C4-2B (cell line): ENCODE data around the gene MARCHF5.
"Not testable (repeated sequence)": the region's sequence is repeated elsewhere in the genome, so short reads cannot be mapped to it uniquely, and the experiment has no call there.

Experiments
- H3K27ac ChIP-seq: fragments of 450-650 bp; 2 replicates; pipeline ENCODE4 v1.5.1; 2017
- ZFX ChIP-seq: fragments of 450-650 bp; IDR thresholded peaks from 2 replicates; pipeline ENCODE4 v1.6.1; 2017
- TF ChIP-seq, protein P1 (sequence below): fragments of 450-650 bp; conservative IDR thresholded peaks from 2 replicates; pipeline ENCODE4 v1.5.1; 2017; ENCODE audit warnings: mild to moderate bottlenecking

Gene MARCHF5

DNA sequence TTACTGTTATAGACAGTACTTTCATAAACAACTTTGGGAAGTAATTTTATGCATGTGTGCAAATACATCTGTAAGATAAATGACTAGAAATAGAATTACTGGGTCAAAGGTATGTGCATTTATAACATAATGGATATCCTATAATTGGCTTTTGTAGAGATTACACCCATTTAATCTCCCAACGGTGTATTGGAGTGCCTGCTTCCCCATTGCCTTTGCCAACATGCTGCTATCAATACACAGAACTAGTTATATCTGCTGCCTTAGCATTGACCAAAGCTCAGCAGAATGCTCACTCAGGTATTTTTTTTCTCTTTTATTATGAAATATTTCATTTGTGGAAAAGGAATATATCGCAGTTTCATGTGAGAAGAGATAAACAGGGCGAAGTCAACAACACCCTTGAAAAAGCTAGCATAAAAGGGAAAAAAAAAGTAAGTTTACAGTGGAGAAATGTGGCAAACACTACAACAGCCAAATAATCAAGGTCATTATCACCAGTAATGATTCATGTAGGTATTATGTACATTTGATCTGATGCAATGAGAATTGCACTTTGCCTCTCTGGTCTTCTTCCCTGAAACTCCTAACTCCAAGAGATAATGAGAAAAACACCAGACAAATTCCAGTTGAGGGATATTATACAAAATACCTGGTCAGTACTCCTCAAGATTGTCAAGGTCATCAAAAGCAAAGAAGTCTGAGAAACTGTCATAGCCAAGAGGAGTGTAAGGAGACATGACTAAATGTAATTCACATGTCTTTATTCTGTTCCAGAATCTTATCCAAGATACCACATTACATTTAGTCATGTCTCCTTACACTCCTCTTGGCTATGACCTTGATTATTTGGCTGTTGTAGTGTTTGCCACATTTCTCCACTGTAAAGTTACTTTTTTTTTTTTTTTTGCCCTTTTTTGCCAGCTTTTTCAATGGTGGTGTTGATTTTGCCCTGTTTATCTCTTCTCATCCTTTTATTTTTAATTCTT is 36.8 kb downstream of the MARCHF5 start:
- no peak overlapping the region for H3K27ac ChIP-seq
- no peak for TF ChIP-seq ZFX
- TF ChIP-seq, protein P1, sequence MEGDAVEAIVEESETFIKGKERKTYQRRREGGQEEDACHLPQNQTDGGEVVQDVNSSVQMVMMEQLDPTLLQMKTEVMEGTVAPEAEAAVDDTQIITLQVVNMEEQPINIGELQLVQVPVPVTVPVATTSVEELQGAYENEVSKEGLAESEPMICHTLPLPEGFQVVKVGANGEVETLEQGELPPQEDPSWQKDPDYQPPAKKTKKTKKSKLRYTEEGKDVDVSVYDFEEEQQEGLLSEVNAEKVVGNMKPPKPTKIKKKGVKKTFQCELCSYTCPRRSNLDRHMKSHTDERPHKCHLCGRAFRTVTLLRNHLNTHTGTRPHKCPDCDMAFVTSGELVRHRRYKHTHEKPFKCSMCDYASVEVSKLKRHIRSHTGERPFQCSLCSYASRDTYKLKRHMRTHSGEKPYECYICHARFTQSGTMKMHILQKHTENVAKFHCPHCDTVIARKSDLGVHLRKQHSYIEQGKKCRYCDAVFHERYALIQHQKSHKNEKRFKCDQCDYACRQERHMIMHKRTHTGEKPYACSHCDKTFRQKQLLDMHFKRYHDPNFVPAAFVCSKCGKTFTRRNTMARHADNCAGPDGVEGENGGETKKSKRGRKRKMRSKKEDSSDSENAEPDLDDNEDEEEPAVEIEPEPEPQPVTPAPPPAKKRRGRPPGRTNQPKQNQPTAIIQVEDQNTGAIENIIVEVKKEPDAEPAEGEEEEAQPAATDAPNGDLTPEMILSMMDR: no peak

DNA sequence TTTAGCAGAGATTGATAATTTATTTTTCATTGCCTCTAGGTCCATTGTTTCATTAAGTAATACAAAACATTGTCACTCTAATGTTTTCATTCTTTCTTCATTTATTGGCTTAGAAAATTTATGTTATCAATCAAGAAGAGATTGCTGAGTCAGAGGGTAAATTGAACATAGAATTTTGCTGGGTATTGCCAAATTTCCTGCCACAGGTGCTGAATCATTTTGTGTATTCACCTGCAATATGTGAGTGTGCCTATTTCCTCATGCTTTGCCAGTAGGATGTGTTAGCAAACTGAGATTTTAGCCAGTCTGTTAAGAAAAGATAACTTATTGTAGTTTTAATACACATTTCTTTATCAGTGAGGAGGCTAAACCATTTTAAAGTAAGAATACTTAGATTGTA is 38.0 kb downstream of the MARCHF5 start:
- H3K27ac ChIP-seq: no peak overlapping the region
- no peak for TF ChIP-seq ZFX
- TF ChIP-seq, protein P1: no peak

DNA sequence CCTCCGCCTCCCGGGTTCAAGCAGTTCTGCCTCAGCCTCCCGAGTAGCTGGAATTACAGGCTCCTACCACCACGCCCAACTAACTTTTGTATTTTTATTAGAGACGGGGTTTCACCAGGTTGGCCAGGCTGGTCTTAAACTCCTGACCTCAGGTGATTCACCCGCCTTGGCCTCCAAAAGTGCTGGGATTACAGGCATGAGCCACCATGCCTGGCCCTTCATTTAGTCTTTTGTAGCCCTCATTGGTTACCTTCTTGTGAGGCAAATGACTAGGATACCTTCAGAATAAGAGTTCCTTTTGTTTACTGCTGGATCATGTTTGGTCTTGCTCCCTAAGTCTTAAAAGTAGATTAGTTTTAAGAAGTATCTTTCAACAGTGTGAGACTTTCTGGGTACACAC is 39.0 kb downstream of the MARCHF5 start:
- H3K27ac ChIP-seq: peak overlapping the region; percentile 28; the same call in 1 of the 2 replicates

DNA sequence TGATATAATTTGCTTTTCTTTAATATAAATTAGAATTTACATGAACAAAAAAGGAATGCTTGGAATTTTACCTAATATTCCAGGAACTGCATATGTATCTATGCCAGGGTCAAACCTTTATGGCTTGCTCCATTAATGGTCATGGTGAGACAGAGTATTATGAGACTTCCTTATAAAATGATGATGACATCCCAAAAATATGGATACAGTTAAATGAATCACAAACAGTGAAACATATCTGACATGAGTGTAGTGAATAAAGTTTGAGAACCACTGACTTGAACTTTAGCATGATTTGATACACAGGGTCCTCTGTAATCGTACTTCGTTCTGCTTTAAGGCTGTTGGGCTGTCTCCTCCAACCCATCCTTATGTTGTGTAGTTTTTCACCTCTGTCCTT is 51.8 kb downstream of the MARCHF5 start:
- H3K27ac ChIP-seq: no peak overlapping the region
- TF ChIP-seq, protein P1: no peak
- TF ChIP-seq ZFX: no peak

DNA sequence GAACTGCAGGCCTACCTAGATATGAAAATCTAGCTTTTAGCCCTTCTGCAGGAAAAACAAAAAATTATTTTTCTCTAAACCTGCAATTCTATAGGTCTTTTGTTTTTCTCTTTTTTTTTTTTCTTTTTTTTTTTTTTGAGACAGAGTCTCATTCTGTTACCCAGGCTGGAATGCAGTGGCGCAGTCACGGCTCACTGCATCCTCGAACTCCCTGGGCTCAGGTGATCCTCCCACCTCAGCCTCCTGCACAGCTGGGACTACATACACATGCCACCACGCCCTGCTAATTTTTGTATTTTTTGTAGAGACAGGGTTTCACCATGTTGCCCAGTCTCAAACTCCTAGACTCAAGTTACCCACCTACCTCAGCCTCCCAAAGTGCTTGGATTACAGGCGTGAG is 54.6 kb downstream of the MARCHF5 start:
- not testable (repeated sequence) for H3K27ac ChIP-seq

DNA sequence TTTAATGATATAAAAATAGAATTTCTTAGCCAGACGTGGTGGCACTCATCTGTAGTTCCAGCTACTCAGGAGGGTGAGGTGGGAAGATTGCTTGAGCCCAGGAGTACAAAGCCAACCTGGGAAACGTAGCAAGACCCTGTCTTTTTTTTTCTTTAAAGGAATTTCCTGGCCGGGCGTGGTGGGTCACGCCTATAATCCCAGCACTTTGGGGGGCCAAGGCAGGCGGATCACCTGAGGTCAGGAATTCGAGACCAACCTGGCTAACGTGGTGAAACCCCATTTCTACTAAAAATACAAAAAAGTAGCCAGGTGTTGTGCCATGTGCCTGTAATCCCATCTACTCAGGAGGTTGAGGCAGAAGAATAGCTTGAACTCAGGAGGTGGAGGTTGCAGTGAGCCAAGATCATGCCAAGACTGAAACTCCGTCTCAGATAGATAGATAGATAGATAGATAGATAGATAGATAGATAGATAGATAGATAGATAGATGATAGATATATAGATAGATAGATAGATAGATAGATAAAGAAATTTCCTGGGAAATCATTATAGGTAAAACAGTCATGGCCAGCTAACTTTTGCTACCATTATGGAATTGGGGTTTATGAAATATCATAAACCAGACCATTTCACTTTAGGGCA is 56.2 kb downstream of the MARCHF5 start:
- H3K27ac ChIP-seq: not testable (repeated sequence)

DNA sequence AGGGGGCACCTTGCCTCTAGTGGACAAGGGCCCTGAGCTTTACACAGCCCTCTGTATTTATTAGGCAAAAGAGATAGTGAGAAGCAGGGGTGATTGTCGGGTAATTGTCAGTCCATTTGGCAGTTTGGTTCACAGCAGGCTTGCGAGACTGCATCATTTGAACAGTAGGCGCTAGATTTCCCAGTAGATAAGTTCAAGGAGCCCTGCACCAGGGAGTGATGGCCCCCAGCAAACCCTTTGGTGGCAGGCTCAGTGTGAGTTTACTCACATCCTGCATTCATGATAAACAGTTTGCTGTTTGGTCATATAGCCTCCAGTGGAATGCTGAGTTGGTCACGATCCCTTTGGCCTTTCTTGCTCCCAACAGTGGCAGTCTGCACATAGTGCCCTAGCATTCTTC is 59.4 kb downstream of the MARCHF5 start:
- TF ChIP-seq ZFX: no peak
- TF ChIP-seq, protein P1: no peak
- H3K27ac ChIP-seq: no peak overlapping the region

DNA sequence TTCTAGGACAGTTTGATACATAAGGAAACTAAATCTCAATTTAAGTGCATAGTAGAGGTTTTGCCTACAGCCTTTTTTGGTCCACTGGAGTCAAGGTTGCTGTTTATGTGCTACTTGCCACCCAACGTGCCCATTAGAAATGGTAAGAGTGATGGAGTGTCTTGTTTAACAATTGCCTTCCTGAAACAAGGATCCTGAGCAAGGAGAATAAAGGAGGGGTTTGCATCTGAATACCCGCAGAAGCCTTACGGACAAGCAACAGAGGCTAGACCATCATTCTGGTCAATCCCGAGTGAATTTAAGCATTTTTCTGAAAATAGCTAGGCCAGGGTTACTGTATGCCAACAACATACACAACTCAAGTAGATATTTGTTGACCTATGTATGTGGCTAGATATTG is 63.6 kb downstream of the MARCHF5 start:
- TF ChIP-seq ZFX: no peak
- TF ChIP-seq, protein P1: no peak

DNA sequence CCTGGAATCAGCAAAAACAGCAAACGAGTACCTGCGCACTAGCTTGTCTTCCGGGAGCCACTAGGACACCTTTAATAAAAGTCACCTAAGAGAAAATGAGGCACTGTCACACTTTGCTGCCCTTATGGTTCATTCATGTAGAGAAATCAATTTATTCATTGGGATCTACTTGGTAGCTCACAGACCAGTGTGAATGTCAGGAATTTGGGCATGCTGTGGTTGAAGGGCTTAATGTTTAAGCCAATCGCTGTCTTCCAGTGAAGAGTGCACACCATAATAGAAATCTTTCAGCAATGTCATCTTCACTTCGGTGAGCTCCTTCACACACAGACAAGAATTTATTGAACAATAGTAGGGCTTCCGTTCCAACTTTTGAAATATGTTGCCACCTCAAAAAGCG is 65.1 kb downstream of the MARCHF5 start:
- TF ChIP-seq ZFX: no peak
- TF ChIP-seq, protein P1: no peak
- no peak overlapping the region for H3K27ac ChIP-seq

More for the DNA sequence above, 63.6 kb downstream of the MARCHF5 start:
- no peak overlapping the region for H3K27ac ChIP-seq
